ENCODE results near the gene CYTH1. TPM values are rescaled to one million over a fixed set of nuclear protein-coding genes. Genes with fewer than 3 reads are reported as not detected.
A peak's percentile ranks its signal among the peaks of the same experiment; 100 is the strongest.

Gene CYTH1
- polyA plus RNA-seq, 1 experiment, result 13.7 TPM

DNA sequence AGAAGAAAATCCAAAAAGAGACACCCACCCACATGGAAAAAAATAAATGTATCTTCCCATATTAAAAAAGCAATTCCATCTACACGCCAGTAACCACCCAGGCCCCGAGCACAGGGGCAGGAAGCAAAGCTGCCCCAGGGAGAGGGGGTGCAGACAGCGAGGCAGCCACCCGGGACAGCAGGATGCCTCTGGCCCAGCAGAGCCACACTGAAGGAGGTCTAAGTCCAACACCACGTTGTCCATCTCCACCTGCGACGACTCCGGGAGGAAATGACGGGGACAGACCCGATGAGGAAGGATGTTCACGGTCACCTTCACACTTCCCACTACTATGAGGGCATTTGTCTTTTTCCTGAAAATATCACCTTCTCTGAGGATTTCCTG, 14.4 kb upstream of the CYTH1 start:
- DNase-seq (ENCODE audit: low read depth, low spot score), result no peak
- CTCF ChIA-PET, result no interaction called here
- TF ChIP-seq, protein P1, sequence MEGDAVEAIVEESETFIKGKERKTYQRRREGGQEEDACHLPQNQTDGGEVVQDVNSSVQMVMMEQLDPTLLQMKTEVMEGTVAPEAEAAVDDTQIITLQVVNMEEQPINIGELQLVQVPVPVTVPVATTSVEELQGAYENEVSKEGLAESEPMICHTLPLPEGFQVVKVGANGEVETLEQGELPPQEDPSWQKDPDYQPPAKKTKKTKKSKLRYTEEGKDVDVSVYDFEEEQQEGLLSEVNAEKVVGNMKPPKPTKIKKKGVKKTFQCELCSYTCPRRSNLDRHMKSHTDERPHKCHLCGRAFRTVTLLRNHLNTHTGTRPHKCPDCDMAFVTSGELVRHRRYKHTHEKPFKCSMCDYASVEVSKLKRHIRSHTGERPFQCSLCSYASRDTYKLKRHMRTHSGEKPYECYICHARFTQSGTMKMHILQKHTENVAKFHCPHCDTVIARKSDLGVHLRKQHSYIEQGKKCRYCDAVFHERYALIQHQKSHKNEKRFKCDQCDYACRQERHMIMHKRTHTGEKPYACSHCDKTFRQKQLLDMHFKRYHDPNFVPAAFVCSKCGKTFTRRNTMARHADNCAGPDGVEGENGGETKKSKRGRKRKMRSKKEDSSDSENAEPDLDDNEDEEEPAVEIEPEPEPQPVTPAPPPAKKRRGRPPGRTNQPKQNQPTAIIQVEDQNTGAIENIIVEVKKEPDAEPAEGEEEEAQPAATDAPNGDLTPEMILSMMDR (IDR thresholded peaks at IDR 0.05; ENCODE audit: low read depth, low read length), result no peak
- Histone ChIP-seq H3K27me3 (ENCODE audit: control insufficient read depth, insufficient read depth, low read length) (no peaks in the 10 kb centered on the region), H3K9me3 (ENCODE audit: control insufficient read depth, insufficient read depth, low read length) (no peaks in the 10 kb centered on the region), H3K4me3 (ENCODE audit: low read depth, low read length) (no peak overlapping the region), H3K27ac (ENCODE audit: low read depth, low read length) (no peak overlapping the region)
- POLR2A ChIA-PET, result no interaction called here

- H3K9me3 ChIP-seq (ENCODE audit: control insufficient read depth, insufficient read depth, low read length), result no peaks in the 10 kb centered on the region
- no peaks in the 10 kb centered on the region for H3K27me3 ChIP-seq (ENCODE audit: control insufficient read depth, insufficient read depth, low read length)
- ChIA-PET POLR2A (no interaction called here), CTCF (no interaction called here)
- H3K4me3 ChIP-seq (ENCODE audit: low read depth, low read length), result no peak overlapping the region
- DNase-seq (ENCODE audit: low read depth, low spot score), result no peak
- TF ChIP-seq, protein P1 (IDR thresholded peaks at IDR 0.05; ENCODE audit: low read depth, low read length), result no peak
- peak overlapping the region; percentile 2 for H3K27ac ChIP-seq (ENCODE audit: low read depth, low read length)
Measured at GRCh38 chr17:78795861-78796516, 13.9 kb upstream of the CYTH1 start.

DNA sequence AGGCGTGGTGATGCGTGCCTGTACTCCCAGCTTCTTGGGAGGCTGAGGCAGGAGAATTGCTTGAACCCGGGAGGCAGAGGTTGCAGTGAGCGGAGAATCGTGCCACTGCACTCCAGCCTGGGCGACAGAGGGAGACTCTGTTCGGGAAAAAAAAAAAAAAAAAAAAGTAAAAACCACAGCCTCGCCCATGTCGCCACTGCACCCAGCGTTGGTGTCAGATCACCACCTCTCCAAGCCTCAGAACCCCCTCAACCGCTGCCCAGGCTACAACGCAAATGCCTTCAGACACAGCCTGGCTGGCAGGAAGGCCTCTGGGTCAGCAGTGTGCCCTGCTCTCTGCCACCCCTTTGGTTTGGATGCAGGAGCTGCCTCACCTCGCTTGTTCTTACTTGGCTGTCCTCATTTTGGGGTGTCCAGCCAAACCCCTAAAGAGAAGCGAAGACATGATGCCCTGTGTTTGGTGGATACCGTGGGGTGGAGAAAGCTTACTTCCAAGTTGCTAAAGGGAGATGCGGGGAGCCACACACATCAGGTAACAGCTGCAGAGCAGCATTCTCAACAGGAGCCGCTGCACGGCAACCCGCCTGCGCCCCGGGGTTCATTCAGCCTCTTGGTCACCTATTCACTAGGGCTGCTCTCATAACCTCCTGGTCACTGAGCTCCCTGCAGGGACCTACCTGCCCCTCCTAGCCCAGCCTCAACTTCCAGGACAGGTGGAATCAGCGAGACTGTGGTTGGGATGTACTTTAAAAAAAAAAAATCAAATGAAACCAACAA, 13.0 kb upstream of the CYTH1 start:
- no peaks in the 10 kb centered on the region for H3K27me3 ChIP-seq (ENCODE audit: control insufficient read depth, insufficient read depth, low read length)
- POLR2A ChIA-PET, result interaction anchor here (0.6 kb wide), 1 partner anchor 8 kb away, joined by 5 read pairs; no protein-coding TSS in a partner anchor
- TF ChIP-seq, protein P1 (IDR thresholded peaks at IDR 0.05; ENCODE audit: low read depth, low read length), result no peak
- H3K9me3 ChIP-seq (ENCODE audit: control insufficient read depth, insufficient read depth, low read length), result no peaks in the 10 kb centered on the region
- H3K27ac ChIP-seq (ENCODE audit: low read depth, low read length), result no peak overlapping the region
- CTCF ChIA-PET, result no interaction called here
- no peak overlapping the region for H3K4me3 ChIP-seq (ENCODE audit: low read depth, low read length)
- no peak for DNase-seq (ENCODE audit: low read depth, low spot score)

DNA sequence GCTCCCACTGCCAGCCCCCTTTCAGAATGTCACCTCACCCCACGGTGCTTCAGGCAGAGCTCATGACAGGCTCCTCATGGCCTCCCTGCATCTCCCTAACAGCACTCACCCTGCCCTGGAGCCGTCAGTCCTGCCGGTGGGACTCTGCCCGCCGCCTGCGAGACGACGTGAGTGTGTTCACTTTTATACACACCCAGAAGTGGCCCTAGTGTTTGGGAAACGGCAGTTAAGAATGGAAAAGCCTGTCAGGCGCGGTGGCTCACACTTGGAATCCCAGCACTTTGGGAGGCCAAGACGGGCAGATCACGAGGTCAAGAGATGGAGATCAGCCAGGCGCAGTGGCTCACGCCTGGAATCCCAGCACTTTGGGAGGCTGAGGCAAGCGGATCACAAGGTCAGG, 12.3 kb upstream of the CYTH1 start:
- Histone ChIP-seq H3K27me3 (ENCODE audit: control insufficient read depth, insufficient read depth, low read length) (no peaks in the 10 kb centered on the region), H3K27ac (ENCODE audit: low read depth, low read length) (no peak overlapping the region), H3K4me3 (ENCODE audit: low read depth, low read length) (no peak overlapping the region), H3K9me3 (ENCODE audit: control insufficient read depth, insufficient read depth, low read length) (no peaks in the 10 kb centered on the region)
- DNase-seq (ENCODE audit: low read depth, low spot score), result no peak
- ChIA-PET POLR2A (no interaction called here), CTCF (no interaction called here)
- TF ChIP-seq, protein P1 (IDR thresholded peaks at IDR 0.05; ENCODE audit: low read depth, low read length), result no peak

DNA sequence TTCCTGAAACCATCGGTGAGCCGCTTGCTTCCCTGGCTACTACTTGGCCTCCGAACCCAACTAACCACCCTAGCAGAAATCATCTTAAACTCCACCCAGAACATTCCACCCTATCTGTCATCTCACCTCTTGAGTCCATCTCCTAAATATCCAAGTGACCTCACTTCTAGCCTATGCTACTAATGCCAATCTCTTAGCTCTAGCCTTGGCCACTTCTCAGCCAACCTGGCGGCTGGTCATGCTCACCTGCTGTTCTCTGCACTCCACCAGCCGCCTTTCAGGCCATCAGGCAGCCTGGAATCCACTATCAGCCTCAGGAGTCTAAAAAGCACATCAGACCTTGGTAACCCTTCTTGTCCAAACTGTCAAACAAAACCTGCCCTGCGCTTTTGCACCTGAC, 11.9 kb upstream of the CYTH1 start:
- no peaks in the 10 kb centered on the region for H3K27me3 ChIP-seq (ENCODE audit: control insufficient read depth, insufficient read depth, low read length)
- no peaks in the 10 kb centered on the region for H3K9me3 ChIP-seq (ENCODE audit: control insufficient read depth, insufficient read depth, low read length)
- DNase-seq (ENCODE audit: low read depth, low spot score), result no peak
- ChIA-PET CTCF (no interaction called here), POLR2A (no interaction called here)
- TF ChIP-seq, protein P1 (IDR thresholded peaks at IDR 0.05; ENCODE audit: low read depth, low read length), result no peak
- H3K27ac ChIP-seq (ENCODE audit: low read depth, low read length), result no peak overlapping the region
- no peak overlapping the region for H3K4me3 ChIP-seq (ENCODE audit: low read depth, low read length)
